Effector memory CD4-positive, alpha-beta T cell (primary cell): Measurements from ENCODE around the gene PBX1.

ENCODE experiments used
- DNase-seq, 3 donors: peaks; one replicate each; pipeline ENCODE4 v3.0.0-alpha.2; 2020
- H3K27ac ChIP-seq: 2 replicates; pipeline ENCODE4 v1.7.0; 2013; ENCODE audit warnings: mild to moderate bottlenecking, low read length, moderate library complexity; ENCODE audit not compliant: insufficient read depth, poor library complexity, severe bottlenecking
- H3K27me3 ChIP-seq: replicated peaks from 2 replicates; pipeline ENCODE4 v1.7.0; 2013; ENCODE audit warnings: mild to moderate bottlenecking, low read length; ENCODE audit not compliant: insufficient read depth, control insufficient read depth, poor library complexity, severe bottlenecking
- H3K36me3 ChIP-seq: 2 replicates; pipeline ENCODE4 v1.7.0; 2013; ENCODE audit warnings: mild to moderate bottlenecking, low read length, moderate library complexity; ENCODE audit not compliant: control insufficient read depth, insufficient read depth
- H3K4me1 ChIP-seq: 2 replicates; pipeline ENCODE4 v1.7.0; 2013; ENCODE audit warnings: low read length, mild to moderate bottlenecking; ENCODE audit not compliant: control insufficient read depth, insufficient read depth, poor library complexity, severe bottlenecking
- H3K4me3 ChIP-seq: 2 replicates; pipeline ENCODE4 v1.7.0; 2013; ENCODE audit warnings: low read length, low read depth, mild to moderate bottlenecking; ENCODE audit not compliant: insufficient read depth, poor library complexity, severe bottlenecking
- H3K9me3 ChIP-seq: 2 replicates; pipeline ENCODE4 v1.7.0; 2013; ENCODE audit warnings: mild to moderate bottlenecking, low read length, moderate library complexity; ENCODE audit not compliant: control insufficient read depth

Gene PBX1

GRCh38 chr1:164588516-164589341, 29.7 kb downstream of the PBX1 start:
- H3K27me3 ChIP-seq: no peaks in the 10 kb centered on the region
- no peak for DNase-seq

DNA sequence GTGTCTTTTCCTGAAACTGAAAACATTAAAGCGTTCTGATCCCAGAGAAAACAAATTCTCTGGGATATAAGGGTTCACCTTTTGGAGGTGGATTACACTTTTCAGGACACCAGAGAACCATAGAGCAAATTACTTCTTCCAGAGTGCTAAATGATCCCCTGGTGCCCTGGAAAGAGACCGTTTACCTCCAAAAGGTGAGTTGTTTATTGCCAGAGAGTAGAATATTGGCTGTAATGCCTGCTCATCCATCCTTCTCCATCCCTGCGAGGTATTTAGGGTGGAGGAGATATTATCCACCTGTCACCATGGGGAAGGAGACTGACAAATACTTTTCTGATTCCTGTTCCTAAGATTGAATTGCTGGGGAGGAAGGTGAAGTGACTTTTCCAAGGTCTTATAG, 30.4 kb downstream of the PBX1 start:
- Histone ChIP-seq H3K9me3 (no peaks in the 10 kb centered on the region), H3K4me3 (no peak overlapping the region), H3K4me1 (no peaks in the 10 kb centered on the region), H3K36me3 (no peaks in the 10 kb centered on the region), H3K27ac (no peak overlapping the region), H3K27me3 (no peaks in the 10 kb centered on the region)
- no peak for DNase-seq

More at GRCh38 chr1:164588516-164589341, 29.7 kb downstream of the PBX1 start:
- H3K27ac ChIP-seq: no peak overlapping the region
- no peaks in the 10 kb centered on the region for H3K9me3 ChIP-seq
- H3K4me3 ChIP-seq: no peak overlapping the region
- no peaks in the 10 kb centered on the region for H3K36me3 ChIP-seq
- no peaks in the 10 kb centered on the region for H3K4me1 ChIP-seq

GRCh38 chr1:164589961-164590507, 31.1 kb downstream of the PBX1 start:
- H3K27ac ChIP-seq: no peak overlapping the region
- H3K4me1 ChIP-seq: no peaks in the 10 kb centered on the region
- no peaks in the 10 kb centered on the region for H3K27me3 ChIP-seq
- H3K36me3 ChIP-seq: no peaks in the 10 kb centered on the region
- H3K4me3 ChIP-seq: no peak overlapping the region
- no peak for DNase-seq
- H3K9me3 ChIP-seq: no peaks in the 10 kb centered on the region

DNA sequence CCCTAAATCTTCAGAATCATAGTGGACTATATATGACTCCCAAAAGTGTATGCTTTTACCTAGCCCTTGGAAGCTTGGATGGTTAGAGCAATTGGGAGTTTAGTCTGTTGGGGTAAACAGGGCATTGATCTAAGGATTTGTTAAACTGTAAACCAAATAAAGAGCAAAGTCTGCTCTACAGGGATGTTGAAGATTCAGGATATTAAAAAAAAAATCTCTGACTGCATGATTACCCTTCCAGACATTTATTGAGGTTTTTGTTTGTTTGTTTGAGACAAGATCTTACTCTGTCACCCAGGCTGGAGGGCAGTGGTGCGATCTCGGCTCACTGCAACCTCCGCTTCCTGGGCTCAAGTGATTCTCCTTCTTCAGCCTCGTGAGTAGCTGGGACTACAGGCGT, 31.6 kb downstream of the PBX1 start:
- no peaks in the 10 kb centered on the region for H3K4me1 ChIP-seq
- no peak for DNase-seq
- no peaks in the 10 kb centered on the region for H3K9me3 ChIP-seq
- H3K36me3 ChIP-seq: no peaks in the 10 kb centered on the region
- no peak overlapping the region for H3K4me3 ChIP-seq
- H3K27ac ChIP-seq: no peak overlapping the region
- no peaks in the 10 kb centered on the region for H3K27me3 ChIP-seq

DNA sequence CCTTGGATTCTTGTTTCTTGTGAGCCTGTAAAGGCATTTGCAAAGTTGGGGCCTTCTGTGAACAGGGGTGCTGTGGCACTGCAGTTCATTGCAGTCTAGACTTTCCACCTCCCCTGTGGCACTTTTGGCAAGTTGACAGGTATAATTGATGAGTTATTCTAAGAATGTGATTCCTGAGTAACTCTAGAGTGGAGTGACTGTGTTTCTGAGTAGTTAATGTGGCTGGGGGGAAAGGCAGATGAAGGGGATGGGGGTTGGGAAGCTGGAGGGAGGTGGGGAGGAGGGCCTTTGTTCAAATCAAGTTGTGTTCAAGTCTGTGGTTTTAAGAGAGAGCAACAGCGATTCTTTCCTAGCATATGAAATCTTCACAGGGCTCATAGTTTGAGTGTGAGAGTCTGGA, 32.9 kb downstream of the PBX1 start:
- Histone ChIP-seq H3K27me3 (no peaks in the 10 kb centered on the region), H3K4me1 (no peaks in the 10 kb centered on the region), H3K36me3 (no peaks in the 10 kb centered on the region), H3K4me3 (no peak overlapping the region), H3K27ac (no peak overlapping the region), H3K9me3 (no peaks in the 10 kb centered on the region)
- no peak for DNase-seq

DNA sequence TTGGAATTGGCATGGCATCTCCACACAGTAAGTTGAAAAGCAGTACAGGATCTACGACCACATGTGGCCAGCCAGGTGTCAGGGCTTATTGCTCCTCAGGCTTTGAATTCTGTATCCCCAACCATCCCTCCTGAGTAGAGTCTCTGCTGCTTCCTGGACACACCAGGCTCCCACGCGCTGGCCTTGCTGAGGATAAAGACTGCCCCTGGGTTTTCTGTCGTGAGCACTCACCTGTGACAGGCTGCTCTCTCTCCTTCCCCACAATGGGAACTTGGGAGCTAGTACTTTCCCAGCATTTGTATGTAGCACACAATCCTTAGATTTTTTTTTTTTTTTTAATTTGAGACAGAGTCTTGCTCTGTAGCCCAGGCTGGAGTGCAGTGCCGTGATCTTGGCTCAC, 33.6 kb downstream of the PBX1 start:
- Histone ChIP-seq H3K27me3 (no peaks in the 10 kb centered on the region), H3K4me1 (no peaks in the 10 kb centered on the region), H3K27ac (no peak overlapping the region), H3K4me3 (no peak overlapping the region), H3K36me3 (no peaks in the 10 kb centered on the region), H3K9me3 (no peaks in the 10 kb centered on the region)
- no peak for DNase-seq

GRCh38 chr1:164595212-164595611, 36.2 kb downstream of the PBX1 start:
- Histone ChIP-seq H3K9me3 (no peaks in the 10 kb centered on the region), H3K27ac (no peak overlapping the region), H3K27me3 (no peaks in the 10 kb centered on the region), H3K36me3 (no peaks in the 10 kb centered on the region), H3K4me1 (no peaks in the 10 kb centered on the region), H3K4me3 (no peak overlapping the region)
- DNase-seq: no peak

GRCh38 chr1:164596172-164596571, 37.2 kb downstream of the PBX1 start:
- Histone ChIP-seq H3K36me3 (no peaks in the 10 kb centered on the region), H3K9me3 (no peaks in the 10 kb centered on the region), H3K27ac (no peak overlapping the region)

DNA sequence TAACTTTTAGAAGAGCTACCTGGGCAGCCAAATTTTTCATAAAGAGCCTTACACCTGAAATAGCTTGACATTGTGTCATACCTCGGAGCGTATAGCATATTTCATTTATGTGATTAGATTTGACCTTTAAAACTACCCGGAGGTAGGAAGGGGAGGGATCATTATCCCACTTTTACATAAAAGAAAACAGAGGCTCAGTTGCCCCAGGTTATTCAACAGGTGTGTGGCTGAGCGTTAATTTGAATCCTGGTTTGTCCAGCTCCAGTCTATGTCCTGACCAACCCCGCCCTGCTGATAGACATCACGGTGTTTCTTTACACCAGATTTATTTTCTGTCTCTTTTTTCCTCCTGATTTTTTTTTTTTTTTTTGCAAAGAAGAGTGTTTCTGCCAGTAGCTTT, 39.7 kb downstream of the PBX1 start:
- DNase-seq: no peak
- Histone ChIP-seq H3K9me3 (no peaks in the 10 kb centered on the region), H3K27ac (no peak overlapping the region), H3K4me3 (no peak overlapping the region), H3K36me3 (no peaks in the 10 kb centered on the region), H3K4me1 (no peaks in the 10 kb centered on the region), H3K27me3 (no peaks in the 10 kb centered on the region)

More at GRCh38 chr1:164596172-164596571, 37.2 kb downstream of the PBX1 start:
- no peaks in the 10 kb centered on the region for H3K27me3 ChIP-seq
- DNase-seq: no peak
- H3K4me1 ChIP-seq: no peaks in the 10 kb centered on the region
- H3K4me3 ChIP-seq: no peak overlapping the region

- no peaks in the 10 kb centered on the region for H3K9me3 ChIP-seq
- H3K27ac ChIP-seq: no peak overlapping the region
- no peaks in the 10 kb centered on the region for H3K4me1 ChIP-seq
- no peak for DNase-seq
- no peaks in the 10 kb centered on the region for H3K36me3 ChIP-seq
- no peak overlapping the region for H3K4me3 ChIP-seq
- H3K27me3 ChIP-seq: no peaks in the 10 kb centered on the region
Measured at GRCh38 chr1:164599272-164599671, 40.3 kb downstream of the PBX1 start.
